Measurements from ENCODE around the gene ATP8B4. TPM values are rescaled to one million over a fixed set of nuclear protein-coding genes. Genes with fewer than 3 reads are reported as not detected.

ATP8B4 gene
- total RNA-seq, 1 donor from 2014 or later, result 45.8 TPM

DNA sequence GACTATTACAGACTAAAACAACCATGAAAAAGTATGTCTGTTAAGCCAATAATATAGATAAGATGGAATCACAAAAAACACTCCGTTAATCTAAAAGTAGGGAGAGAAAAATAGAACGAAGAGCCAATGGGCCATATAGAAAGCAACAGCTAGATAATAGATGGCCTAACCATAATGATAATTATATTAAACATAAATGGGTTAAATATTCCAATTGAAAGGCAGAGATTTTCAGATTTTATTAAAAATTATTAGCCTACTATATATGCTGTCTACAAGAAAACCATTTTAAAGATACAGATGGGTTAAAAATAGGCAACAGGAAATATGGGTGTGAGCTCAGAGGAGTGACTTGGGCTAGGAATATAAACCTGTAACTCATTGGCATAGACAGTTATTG lies 76.3 kb downstream of the ATP8B4 start:
- Mint-ChIP-seq H3K4me1 (ENCODE audit: unreplicated experiment) (no peaks in the 10 kb centered on the region), H3K36me3 (ENCODE audit: low read depth, unreplicated experiment) (peaks cover 32% of the 10 kb centered on the region), H3K4me3 (ENCODE audit: unreplicated experiment) (peak overlapping the region; percentile 28), H3K27me3 (ENCODE audit: unreplicated experiment) (no peaks in the 10 kb centered on the region), H3K9me3 (ENCODE audit: unreplicated experiment) (peaks cover 10% of the 10 kb centered on the region), H3K27ac (ENCODE audit: unreplicated experiment) (no peak overlapping the region)
- no peak for DNase-seq (ENCODE audit: low spot score)
- TF ChIP-seq, protein P1, sequence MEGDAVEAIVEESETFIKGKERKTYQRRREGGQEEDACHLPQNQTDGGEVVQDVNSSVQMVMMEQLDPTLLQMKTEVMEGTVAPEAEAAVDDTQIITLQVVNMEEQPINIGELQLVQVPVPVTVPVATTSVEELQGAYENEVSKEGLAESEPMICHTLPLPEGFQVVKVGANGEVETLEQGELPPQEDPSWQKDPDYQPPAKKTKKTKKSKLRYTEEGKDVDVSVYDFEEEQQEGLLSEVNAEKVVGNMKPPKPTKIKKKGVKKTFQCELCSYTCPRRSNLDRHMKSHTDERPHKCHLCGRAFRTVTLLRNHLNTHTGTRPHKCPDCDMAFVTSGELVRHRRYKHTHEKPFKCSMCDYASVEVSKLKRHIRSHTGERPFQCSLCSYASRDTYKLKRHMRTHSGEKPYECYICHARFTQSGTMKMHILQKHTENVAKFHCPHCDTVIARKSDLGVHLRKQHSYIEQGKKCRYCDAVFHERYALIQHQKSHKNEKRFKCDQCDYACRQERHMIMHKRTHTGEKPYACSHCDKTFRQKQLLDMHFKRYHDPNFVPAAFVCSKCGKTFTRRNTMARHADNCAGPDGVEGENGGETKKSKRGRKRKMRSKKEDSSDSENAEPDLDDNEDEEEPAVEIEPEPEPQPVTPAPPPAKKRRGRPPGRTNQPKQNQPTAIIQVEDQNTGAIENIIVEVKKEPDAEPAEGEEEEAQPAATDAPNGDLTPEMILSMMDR (IDR thresholded peaks at IDR 0.05; ENCODE audit: unreplicated experiment), result no peak

GRCh38 chr15:50030456-50030855 lies 88.6 kb downstream of the ATP8B4 start:
- DNase-seq (ENCODE audit: low spot score), result no peak
- H3K36me3 Mint-ChIP-seq (ENCODE audit: low read depth, unreplicated experiment), result peaks cover 18% of the 10 kb centered on the region
- H3K4me3 Mint-ChIP-seq (ENCODE audit: unreplicated experiment), result no peak overlapping the region
- no peak overlapping the region for H3K27ac Mint-ChIP-seq (ENCODE audit: unreplicated experiment)
- H3K9me3 Mint-ChIP-seq (ENCODE audit: unreplicated experiment), result no peaks in the 10 kb centered on the region
- H3K27me3 Mint-ChIP-seq (ENCODE audit: unreplicated experiment), result no peaks in the 10 kb centered on the region
- TF ChIP-seq, protein P1 (IDR thresholded peaks at IDR 0.05; ENCODE audit: unreplicated experiment), result no peak
- H3K4me1 Mint-ChIP-seq (ENCODE audit: unreplicated experiment), result no peaks in the 10 kb centered on the region

GRCh38 chr15:50028326-50028725 lies 90.7 kb downstream of the ATP8B4 start:
- no peaks in the 10 kb centered on the region for H3K4me1 Mint-ChIP-seq (ENCODE audit: unreplicated experiment)
- H3K9me3 Mint-ChIP-seq (ENCODE audit: unreplicated experiment), result no peaks in the 10 kb centered on the region
- H3K27me3 Mint-ChIP-seq (ENCODE audit: unreplicated experiment), result peaks cover 2% of the 10 kb centered on the region
- no peak overlapping the region for H3K27ac Mint-ChIP-seq (ENCODE audit: unreplicated experiment)
- no peak for DNase-seq (ENCODE audit: low spot score)
- no peak overlapping the region for H3K4me3 Mint-ChIP-seq (ENCODE audit: unreplicated experiment)
- TF ChIP-seq, protein P1 (IDR thresholded peaks at IDR 0.05; ENCODE audit: unreplicated experiment), result no peak
- peaks cover 19% of the 10 kb centered on the region for H3K36me3 Mint-ChIP-seq (ENCODE audit: low read depth, unreplicated experiment)

DNA sequence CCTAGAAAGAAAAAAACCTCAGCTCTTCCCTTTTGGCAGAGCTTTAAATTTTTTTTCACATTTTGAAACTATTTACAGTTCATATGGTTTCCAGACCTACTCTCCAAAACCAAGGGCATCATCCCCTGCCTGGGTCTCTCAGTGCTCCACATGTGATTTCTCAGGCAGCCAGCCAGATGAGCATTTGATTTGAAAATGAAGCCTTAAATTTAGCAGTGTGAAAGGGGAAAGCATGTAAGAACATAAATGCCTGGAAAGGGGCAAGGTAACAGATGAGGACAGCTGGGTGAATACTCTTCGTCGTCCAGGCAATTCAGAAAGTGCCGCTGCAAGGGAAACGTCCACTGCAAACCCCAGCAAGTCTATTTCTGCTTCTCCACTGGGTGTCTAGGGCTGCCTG lies 94.8 kb downstream of the ATP8B4 start:
- Mint-ChIP-seq H3K27me3 (ENCODE audit: unreplicated experiment) (peaks cover 2% of the 10 kb centered on the region), H3K4me3 (ENCODE audit: unreplicated experiment) (no peak overlapping the region), H3K4me1 (ENCODE audit: unreplicated experiment) (no peaks in the 10 kb centered on the region), H3K9me3 (ENCODE audit: unreplicated experiment) (no peaks in the 10 kb centered on the region), H3K27ac (ENCODE audit: unreplicated experiment) (no peak overlapping the region), H3K36me3 (ENCODE audit: low read depth, unreplicated experiment) (peaks cover 28% of the 10 kb centered on the region)
- TF ChIP-seq, protein P1 (IDR thresholded peaks at IDR 0.05; ENCODE audit: unreplicated experiment), result no peak
- no peak for DNase-seq (ENCODE audit: low spot score)

GRCh38 chr15:50018491-50018890 lies 100.5 kb downstream of the ATP8B4 start:
- Mint-ChIP-seq H3K36me3 (ENCODE audit: low read depth, unreplicated experiment) (peaks cover 16% of the 10 kb centered on the region), H3K9me3 (ENCODE audit: unreplicated experiment) (no peaks in the 10 kb centered on the region), H3K4me3 (ENCODE audit: unreplicated experiment) (no peak overlapping the region), H3K27me3 (ENCODE audit: unreplicated experiment) (no peaks in the 10 kb centered on the region), H3K4me1 (ENCODE audit: unreplicated experiment) (no peaks in the 10 kb centered on the region), H3K27ac (ENCODE audit: unreplicated experiment) (no peak overlapping the region)
- TF ChIP-seq, protein P1 (IDR thresholded peaks at IDR 0.05; ENCODE audit: unreplicated experiment), result no peak
- no peak for DNase-seq (ENCODE audit: low spot score)
